Stimulated activated CD8-positive, alpha-beta memory T cell treated with anti-CD3 and anti-CD28 coated beads, Interleukin-2, amount 100 ng/mL, for 48 hours (primary cell): ENCODE measurements around the gene BCCIP.

Source experiments
- DNase-seq, 2 donors: peaks; one replicate each; pipeline ENCODE4 v3.0.0-alpha.2; 2020; ENCODE audit warnings: low read depth in 2 of 2

BCCIP gene

DNA sequence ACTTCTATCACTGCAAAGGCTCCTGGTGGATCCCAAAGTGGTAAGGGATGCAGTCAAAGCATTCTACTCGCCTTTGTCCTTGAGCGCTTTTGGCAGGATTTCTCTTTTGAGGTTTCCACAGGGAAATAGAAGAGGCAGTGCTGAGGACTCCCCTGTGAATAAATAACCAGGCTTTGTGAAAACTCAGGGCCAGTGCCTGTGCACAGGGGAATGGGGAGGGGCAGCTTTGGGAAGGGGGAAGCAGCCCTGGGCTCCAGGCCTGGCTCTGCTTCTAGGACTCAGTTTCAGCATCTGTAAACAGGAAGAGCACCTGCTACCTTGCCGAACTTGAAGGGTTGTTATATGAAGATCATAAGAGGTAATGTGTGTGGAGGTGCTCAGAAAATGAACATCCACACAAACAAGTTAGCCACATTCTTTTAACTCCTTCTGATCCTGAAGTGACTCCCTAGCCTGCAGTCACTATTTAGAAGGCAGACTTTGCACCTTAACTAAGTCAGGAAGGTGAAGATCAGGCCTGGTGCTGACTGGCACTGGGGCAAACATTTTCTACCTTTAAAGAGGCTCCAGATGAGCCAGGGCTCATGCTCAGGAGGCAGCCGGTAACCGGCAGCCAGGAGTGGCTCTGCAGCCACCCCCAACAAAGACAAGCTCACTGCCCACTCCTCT, 25.2 kb upstream of the BCCIP start:
- no peak for DNase-seq

DNA sequence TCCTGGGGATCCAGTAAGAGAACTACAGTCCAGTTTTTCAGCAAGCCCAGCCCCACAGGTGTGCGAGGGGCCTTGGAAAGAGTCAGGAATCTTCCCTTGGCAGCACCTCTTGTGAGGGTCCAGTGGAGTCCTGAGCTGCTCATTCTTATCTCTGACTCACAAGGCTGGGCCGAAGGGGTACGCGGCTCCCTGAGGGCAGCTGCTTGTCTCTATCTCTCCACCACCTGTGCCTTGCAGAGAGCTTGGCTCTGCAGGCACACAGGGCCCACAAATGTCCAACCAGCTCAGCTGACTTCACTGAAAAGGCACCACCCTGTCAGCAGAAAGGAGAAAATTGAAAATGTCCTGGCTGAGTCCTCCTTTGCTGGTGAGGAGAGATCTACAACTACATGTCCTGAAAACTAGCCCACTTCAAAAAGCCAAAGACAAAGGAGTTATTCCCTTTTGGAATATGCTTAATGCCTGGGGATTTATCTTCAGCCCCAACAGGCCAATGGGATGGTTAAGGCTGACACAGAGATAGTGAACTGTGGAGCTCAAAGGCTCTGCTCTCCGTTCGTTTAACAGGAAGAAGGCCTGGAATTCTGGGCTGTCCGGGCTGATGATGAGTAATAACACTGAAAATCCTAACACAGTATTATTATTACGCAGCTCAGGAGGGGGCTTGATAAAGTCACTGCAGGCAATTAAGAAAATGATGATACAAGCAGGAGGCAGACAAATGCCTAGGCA, 23.7 kb upstream of the BCCIP start:
- DNase-seq, result no peak

GRCh38 chr10:125801574-125801973, 21.8 kb upstream of the BCCIP start:
- no peak for DNase-seq

GRCh38 chr10:125802131-125802530, 21.2 kb upstream of the BCCIP start:
- no peak for DNase-seq

DNA sequence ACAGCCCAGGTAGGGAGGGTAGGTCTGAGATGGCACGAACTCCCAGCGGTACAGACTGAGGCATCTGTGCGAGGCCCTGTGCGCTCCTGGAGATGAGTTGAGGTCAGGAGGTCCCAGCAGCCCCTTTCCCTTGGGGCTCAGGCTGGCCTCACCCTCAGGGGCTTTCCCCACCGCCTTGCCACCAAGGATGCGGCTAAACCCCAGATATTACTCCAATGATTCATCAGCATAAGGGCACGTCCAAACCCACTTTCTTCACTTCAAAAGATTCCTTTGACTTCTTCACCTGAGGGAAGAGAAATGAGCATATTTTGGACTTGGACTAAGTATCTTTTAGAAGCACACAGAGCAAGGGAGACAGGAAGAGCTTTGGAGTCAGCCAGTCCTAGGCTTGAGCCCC, 20.6 kb upstream of the BCCIP start:
- no peak for DNase-seq

DNA sequence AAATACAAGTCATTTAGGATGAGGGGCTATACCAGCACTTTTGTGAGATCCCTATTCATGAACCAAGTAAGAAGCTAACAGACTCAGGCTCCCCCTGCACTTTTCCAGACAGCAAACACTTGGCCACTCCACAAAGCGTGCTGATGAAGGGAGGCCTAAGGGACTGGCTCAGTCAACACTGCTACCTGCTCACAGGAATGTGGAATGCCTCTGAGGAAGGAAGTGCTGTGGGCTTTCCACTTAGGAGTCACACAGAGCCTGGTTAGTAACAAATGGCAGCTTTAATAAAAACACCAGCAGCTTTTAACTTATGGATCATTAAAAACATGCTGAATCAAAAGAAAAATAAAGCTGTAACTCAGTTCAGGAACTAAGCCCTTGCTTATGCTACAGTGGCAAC, 15.3 kb upstream of the BCCIP start:
- DNase-seq, result no peak

- no peak for DNase-seq
Observed at GRCh38 chr10:125811251-125811650, 12.1 kb upstream of the BCCIP start.

DNA sequence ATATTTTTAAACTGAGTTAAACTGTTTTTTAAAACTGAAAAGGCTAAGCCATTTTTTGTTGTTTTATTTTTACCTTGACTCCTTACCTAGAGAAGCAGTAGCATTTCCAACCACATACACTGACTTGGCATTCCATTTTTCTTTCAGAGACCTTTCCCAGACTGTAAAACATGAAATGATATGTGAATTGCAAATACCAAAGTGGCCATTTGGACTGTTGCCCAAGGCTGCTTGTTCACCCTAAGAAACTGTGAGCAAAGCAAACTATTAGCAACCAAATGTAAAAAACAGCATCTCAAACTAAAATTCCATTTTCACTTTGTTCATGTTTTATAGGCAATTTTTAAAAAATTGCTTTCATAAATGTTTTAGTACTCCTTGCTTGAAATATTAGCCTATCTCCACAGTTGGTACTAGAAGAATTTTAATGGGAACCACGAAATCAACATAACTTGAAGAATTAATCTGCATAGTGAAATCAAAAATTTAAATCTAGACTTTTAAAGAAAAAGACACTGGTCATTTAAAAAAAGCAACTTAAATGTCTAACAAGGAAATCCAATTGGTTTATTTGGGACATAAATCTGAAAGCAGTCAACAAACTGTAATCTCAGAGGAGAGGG, 11.1 kb upstream of the BCCIP start:
- DNase-seq, result no peak

GRCh38 chr10:125815764-125816163, 7.6 kb upstream of the BCCIP start:
- no peak for DNase-seq

- no peak for DNase-seq
Observed at GRCh38 chr10:125816548-125816947, 6.8 kb upstream of the BCCIP start.

DNA sequence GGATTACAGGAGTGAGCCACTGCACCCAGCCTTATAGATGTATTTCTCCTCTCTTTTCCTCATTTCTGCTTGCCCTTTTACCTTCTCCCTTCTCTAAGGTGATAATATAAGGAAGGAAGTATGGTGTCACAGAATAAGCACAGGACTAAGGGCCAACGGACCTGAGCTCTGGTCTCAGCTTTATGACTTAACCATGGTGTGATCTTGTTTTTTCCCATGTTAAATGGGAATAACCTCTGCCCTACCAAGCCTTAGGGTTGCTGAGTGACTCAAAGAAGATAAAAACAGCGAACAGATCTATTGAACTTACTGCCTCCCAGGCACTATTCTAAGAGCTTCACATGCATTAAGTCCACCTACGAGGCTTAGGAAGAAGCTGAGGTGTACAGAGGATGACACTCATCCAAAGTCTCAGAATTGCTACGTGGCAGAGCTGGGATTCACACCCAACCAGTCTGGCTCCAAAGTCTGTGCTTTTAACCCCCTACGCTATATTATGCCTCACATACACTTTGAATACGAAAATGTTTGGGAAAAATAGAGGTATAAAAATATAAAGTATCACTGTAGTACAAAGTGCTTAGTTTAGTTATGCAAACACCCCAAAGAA, 5.9 kb upstream of the BCCIP start:
- no peak for DNase-seq

DNA sequence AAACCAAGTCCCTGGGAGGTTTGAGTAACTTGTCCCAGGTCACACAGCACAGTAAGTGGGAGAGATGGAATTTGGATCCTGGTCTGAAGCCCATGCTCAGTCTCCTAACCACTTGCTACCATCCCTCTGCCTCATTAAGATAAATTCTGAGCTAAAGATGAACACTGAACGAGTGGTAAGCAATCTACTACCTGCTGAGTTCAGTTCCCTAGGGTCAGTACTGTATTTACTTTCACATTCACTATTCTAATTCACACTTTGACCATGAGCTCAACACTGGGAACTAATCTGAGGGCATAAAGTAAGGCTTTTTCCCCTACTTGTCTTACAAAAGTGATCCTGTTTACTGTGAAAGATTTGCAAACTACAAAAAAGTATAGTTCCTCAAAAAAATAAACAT, 2.6 kb upstream of the BCCIP start:
- no peak for DNase-seq

DNA sequence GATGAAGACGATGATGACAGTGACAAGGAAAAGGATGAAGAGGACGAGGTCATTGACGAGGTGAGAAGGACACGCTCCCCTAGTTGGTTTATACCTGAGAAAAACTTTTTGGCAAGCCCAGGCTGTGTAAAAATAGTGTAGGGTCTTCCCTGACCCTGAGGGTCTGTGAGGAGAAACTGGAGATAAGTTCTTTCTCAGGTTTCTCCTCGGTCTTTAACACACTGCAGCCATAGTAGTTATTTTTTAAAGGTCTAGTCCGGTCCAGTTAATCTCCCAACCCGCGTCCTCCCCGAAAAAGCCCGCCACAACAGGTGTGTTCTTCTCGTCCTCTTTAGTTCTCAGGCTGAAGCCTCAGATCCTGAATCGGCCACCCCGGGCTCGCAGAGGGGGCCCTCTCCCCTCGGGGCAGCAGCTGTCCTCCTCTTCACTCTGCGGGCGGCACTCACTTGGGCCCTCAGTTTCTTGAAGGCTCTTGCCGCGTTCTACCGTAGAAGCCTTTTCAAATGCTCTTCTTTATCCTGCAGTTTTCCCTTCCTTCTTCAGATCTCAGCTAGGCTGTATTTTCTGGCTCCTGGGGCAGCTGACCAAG, 411 bp downstream of the BCCIP start:
- DNase-seq, result no peak

- DNase-seq, result no peak
Observed at GRCh38 chr10:125824736-125825135, 1.4 kb downstream of the BCCIP start.

GRCh38 chr10:125827133-125827532, 3.8 kb downstream of the BCCIP start:
- no peak for DNase-seq

DNA sequence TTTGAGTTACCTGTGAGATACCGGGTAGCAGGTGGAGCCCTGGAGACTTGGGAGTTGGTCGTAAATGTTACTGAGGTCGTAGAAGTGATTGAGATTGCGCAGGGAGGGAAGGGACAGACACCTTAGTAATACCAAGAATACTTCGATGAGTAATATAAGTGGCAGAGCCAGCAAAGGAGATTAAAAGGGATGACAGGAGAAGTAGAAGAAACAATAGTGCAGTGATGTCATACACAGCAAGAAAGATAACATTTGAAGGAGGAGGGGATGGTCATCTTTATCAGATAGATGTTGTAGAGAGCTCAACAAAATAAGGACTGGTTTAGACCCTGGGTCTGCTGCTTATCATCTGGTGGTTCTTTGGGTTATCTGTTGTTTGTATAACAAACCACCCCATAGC, 5.0 kb downstream of the BCCIP start:
- no peak for DNase-seq

DNA sequence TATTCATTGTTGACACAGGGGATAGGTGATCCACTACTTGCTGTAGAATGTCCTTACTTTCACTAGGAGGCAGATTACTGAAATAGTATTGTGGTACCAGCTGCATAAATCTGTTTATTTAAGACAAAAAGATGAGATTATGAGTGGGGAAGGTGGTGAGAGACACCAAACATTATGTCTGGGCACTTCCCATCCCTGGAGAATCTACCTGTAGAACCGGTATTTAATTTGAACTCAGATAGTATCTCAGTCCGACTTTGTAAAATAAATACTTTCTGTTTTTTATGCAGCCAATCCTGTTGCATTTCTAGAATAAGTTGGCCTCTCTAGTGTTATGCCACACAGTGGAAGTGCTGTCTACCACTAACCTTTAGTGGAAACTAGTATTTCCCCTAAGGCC, 13.4 kb downstream of the BCCIP start:
- DNase-seq, result no peak

DNA sequence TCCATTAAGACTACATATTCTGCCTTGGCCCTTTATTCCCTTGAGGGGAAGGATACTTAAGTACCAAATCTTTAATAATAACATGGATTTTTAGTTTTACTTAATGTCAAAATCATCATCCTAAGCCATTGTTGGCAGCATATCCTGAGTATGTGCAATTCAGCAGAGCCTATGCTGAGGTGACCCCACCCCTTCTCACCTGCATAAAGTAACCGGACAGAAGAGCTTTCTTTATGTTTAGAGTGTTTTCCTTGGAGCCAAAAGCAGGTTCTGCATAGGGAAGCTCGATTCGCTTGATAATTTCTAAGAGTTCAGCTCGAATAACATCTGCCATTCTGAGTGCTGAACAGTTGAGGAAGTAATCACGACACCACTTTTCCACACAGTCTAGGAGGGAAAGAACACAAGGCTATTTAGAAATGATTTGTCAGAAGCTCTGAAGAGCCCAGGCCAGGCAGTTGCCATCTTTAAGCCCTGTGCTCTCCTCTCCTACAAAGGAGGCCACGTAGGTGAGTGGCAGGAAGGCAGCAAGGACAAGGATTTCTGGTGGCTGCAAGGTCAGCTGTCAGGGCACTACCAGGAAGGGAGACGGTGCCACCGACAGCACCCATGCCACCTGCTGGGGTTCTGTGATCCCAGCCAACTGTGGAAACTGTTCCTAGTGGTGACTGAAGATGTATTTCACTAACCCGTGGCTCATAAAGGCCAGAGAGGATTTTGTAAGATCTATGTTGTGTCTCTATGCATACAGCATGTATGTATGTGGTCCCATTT, 15.6 kb downstream of the BCCIP start:
- no peak for DNase-seq

- no peak for DNase-seq
Observed at GRCh38 chr10:125840406-125840805, 17.1 kb downstream of the BCCIP start.

GRCh38 chr10:125840955-125841354, 17.6 kb downstream of the BCCIP start:
- no peak for DNase-seq

GRCh38 chr10:125843603-125844329, 20.4 kb downstream of the BCCIP start:
- DNase-seq, result no peak
